HepG2 (cell line): ENCODE results near the gene ABL2. TPM values are rescaled to one million over a fixed set of nuclear protein-coding genes. Genes with fewer than 3 reads are reported as not detected.

Source experiments
- BCL3 ChIP-seq: sonication (generic); formaldehyde crosslinking; IDR thresholded peaks from 2 replicates; pipeline ENCODE4 v1.5.1; 2020; ENCODE audit warnings: mild to moderate bottlenecking, missing genetic modification reagents, moderate library complexity
- CEBPZ ChIP-seq: IDR thresholded peaks from 2 replicates; pipeline ENCODE4 v1.6.1; 2012; ENCODE audit warnings: low read length, improper control_type of control experiment
- DDIT3 ChIP-seq: sonication (generic); formaldehyde crosslinking; IDR thresholded peaks from 2 replicates; pipeline ENCODE4 v1.4.0; 2020; ENCODE audit warnings: mild to moderate bottlenecking, missing genetic modification reagents
- EZH2 ChIP-seq: conservative IDR thresholded peaks from 2 replicates; pipeline ENCODE4 v1.6.1; 2012; ENCODE audit warnings: mild to moderate bottlenecking, low read depth, low read length, moderate library complexity
- HNRNPK ChIP-seq: fragments of 200-400 bp; formaldehyde crosslinking; IDR thresholded peaks from 2 replicates; pipeline ENCODE4 v1.6.1; 2018; ENCODE audit warnings: low read length, low read depth, moderate library complexity, mild to moderate bottlenecking; ENCODE audit not compliant: poor library complexity, severe bottlenecking
- MBNL3 ChIP-seq: fragments of 250-450 bp; sonication (Bioruptor Pico); conservative IDR thresholded peaks from 2 replicates; pipeline ENCODE4 v1.8.0; 2022; ENCODE audit warnings: mild to moderate bottlenecking, inconsistent platforms
- POGK ChIP-seq: sonication (generic); formaldehyde crosslinking; conservative IDR thresholded peaks from 2 replicates; pipeline ENCODE4 v1.8.0; 2022; ENCODE audit warnings: mild to moderate bottlenecking, moderate library complexity, missing genetic modification reagents
- UBTF ChIP-seq: sonication (generic); formaldehyde crosslinking; IDR thresholded peaks from 2 replicates; pipeline ENCODE4 v1.4.0; 2020; ENCODE audit warnings: mild to moderate bottlenecking, missing genetic modification reagents
- ZNF317 ChIP-seq: sonication (generic); formaldehyde crosslinking; IDR thresholded peaks from 2 replicates; pipeline ENCODE4 v1.5.0; 2020; ENCODE audit warnings: mild to moderate bottlenecking, missing genetic modification reagents
- ZNF512B ChIP-seq: sonication (generic); formaldehyde crosslinking; IDR thresholded peaks from 2 replicates; pipeline ENCODE4 v1.5.1; 2020; ENCODE audit warnings: missing genetic modification reagents, mild to moderate bottlenecking, borderline replicate concordance
- ZNF850 ChIP-seq: sonication (generic); formaldehyde crosslinking; conservative IDR thresholded peaks from 2 replicates; pipeline ENCODE4 v1.9.0; 2021; ENCODE audit warnings: mild to moderate bottlenecking, missing genetic modification reagents
- polyA plus RNA-seq, 8 experiments: library from polyadenylated mRNA; depleted of rRNA in 3 of 8; stranded (reverse) in 7 of 8; unstranded in 1 of 8; fragments of >200 nt; fragmentation: Illumina TruSeq in 4 of 8; extraction: Trizol in 4 of 8; gene quantifications; 2 replicates each; pipeline versions ENCODE4 v1.2.1 to v1.2.3, GENCODE V29; 2011 to 2016; ENCODE audit warnings: low read depth in 4 of 8, missing spikeins in 1 of 8, mixed read lengths in 1 of 8; ENCODE audit not compliant: insufficient read depth in 1 of 8
- total RNA-seq, 5 experiments: library from RNA; depleted of rRNA; stranded (reverse); fragments of >200 nt; fragmentation: Illumina TruSeq; extraction: Trizol; gene quantifications; 2 replicates each; pipeline ENCODE4 v1.2.3, GENCODE V29; 2016; ENCODE audit warnings: low read depth in 1 of 5

The ABL2 gene
- total and polyA plus RNA-seq, 2 of the 13 experiments (the other 11 are each of a cell fraction or from before 2014, with no cell fraction given), result 5.8 to 6.0 TPM

GRCh38 chr1:179104611-179105250, 124.7 kb downstream of the ABL2 start (continued):
- no peak for TF ChIP-seq POGK (CRISPR knock-in tag)
- no peak for TF ChIP-seq UBTF
- TF ChIP-seq ZNF850 (CRISPR knock-in tag), result no peak
- TF ChIP-seq ZNF317 (CRISPR knock-in tag), result no peak
- TF ChIP-seq BCL3 (CRISPR knock-in tag), result no peak
- no peak for TF ChIP-seq MBNL3 (CRISPR knock-in tag)
- TF ChIP-seq DDIT3 (CRISPR knock-in tag), result no peak
- TF ChIP-seq ZNF512B, result no peak
- no peak for TF ChIP-seq HNRNPK
- no peak for TF ChIP-seq CEBPZ
- no peak for TF ChIP-seq EZH2
